Measurements from ENCODE around the gene HTR2B. TPM values are rescaled to one million over a fixed set of nuclear protein-coding genes. Genes with fewer than 3 reads are reported as not detected.

The HTR2B gene
- total and polyA plus RNA-seq, 2 of the 13 experiments (the other 11 are each of a cell fraction or from before 2014, with no cell fraction given) = 0.08 TPM; not detected in 1

DNA sequence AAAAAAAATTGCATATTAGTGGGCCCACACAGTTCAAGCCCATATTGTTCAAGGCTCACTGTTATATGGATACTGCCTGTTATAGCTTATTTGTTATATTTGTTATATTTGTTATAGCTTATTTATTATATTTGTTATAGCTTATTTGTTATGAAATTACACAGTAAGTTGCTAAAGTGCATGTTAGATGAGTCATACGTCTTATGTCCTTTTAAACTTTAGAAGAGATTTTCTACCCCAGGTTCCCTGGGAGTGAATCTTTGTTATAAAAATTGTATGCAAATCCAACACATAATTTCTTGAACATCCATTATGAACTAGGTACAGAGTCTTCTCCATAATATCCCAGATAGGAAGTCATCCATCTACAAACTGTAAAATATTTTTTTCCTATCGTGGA is 22.1 kb downstream of the HTR2B start (continued):
- TF ChIP-seq, protein P1, sequence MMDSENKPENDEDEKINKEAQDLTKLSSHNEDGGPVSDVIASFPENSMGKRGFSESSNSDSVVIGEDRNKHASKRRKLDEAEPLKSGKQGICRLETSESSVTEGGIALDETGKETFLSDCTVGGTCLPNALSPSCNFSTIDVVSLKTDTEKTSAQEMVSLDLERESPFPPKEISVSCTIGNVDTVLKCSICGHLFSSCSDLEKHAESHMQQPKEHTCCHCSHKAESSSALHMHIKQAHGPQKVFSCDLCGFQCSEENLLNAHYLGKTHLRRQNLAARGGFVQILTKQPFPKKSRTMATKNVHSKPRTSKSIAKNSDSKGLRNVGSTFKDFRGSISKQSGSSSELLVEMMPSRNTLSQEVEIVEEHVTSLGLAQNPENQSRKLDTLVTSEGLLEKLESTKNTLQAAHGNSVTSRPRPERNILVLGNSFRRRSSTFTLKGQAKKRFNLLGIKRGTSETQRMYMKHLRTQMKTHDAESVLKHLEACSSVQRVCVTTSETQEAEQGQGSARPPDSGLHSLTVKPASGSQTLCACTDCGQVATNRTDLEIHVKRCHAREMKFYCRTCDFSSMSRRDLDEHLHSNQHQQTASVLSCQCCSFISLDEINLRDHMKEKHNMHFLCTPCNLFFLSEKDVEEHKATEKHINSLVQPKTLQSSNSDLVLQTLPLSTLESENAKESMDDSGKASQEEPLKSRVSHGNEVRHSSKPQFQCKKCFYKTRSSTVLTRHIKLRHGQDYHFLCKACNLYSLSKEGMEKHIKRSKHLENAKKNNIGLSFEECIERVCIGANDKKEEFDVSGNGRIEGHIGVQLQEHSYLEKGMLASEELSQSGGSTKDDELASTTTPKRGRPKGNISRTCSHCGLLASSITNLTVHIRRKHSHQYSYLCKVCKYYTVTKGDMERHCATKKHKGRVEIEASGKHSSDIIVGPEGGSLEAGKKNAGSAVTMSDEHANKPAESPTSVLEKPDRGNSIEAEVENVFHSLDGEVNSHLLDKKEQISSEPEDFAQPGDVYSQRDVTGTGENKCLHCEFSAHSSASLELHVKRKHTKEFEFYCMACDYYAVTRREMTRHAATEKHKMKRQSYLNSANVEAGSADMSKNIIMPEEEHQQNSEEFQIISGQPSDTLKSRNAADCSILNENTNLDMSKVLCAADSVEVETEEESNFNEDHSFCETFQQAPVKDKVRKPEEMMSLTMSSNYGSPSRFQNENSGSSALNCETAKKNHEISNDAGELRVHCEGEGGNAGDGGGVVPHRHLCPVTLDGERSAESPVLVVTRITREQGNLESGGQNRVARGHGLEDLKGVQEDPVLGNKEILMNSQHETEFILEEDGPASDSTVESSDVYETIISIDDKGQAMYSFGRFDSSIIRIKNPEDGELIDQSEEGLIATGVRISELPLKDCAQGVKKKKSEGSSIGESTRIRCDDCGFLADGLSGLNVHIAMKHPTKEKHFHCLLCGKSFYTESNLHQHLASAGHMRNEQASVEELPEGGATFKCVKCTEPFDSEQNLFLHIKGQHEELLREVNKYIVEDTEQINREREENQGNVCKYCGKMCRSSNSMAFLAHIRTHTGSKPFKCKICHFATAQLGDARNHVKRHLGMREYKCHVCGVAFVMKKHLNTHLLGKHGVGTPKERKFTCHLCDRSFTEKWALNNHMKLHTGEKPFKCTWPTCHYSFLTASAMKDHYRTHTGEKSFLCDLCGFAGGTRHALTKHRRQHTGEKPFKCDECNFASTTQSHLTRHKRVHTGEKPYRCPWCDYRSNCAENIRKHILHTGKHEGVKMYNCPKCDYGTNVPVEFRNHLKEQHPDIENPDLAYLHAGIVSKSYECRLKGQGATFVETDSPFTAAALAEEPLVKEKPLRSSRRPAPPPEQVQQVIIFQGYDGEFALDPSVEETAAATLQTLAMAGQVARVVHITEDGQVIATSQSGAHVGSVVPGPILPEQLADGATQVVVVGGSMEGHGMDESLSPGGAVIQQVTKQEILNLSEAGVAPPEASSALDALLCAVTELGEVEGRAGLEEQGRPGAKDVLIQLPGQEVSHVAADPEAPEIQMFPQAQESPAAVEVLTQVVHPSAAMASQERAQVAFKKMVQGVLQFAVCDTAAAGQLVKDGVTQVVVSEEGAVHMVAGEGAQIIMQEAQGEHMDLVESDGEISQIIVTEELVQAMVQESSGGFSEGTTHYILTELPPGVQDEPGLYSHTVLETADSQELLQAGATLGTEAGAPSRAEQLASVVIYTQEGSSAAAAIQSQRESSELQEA (CRISPR knock-in tag; IDR thresholded peaks at IDR 0.05; ENCODE audit: not compliant biosample characterization) = no peak
- TF ChIP-seq ZNF138 (CRISPR knock-in tag; IDR thresholded peaks at IDR 0.05; ENCODE audit: low read depth) = no peak
- no peak for TF ChIP-seq ZNF792 (CRISPR knock-in tag; IDR thresholded peaks at IDR 0.05)
- TF ChIP-seq RNF2 (conservative IDR thresholded peaks at IDR 0.05; ENCODE audit: low read depth) = no peak
- TF ChIP-seq ZNF205 (CRISPR knock-in tag; IDR thresholded peaks at IDR 0.05) = no peak

Data from HepG2 (cell line).